ENCODE measurements around the gene WBP2NL. TPM values are rescaled to one million over a fixed set of nuclear protein-coding genes. Genes with fewer than 3 reads are reported as not detected.

WBP2NL gene
- total RNA-seq, 4 donors from 2014 or later = 3.0 to 6.8 (median 3.5) TPM

DNA sequence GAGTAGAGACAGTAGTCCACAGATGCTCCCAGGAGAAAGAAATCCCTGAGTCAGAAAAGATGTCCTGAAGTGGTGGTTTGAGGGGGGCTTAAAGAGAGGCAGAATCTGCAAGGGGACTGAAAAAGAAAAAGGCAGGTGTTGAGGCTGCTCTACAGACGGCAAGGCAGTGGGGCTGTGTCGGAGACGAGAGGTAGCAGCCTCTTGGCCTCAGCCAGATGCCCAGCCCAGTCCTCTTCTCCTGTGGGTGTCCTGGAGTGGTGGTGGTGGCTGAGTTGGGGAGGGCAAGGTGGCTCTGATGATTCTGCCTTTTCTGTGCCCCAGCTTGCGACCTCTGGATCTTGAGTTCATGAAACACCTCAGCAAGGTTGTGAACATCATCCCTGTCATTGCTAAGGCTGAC is 9.3 kb upstream of the WBP2NL start:
- H3K27ac ChIP-seq = no peak overlapping the region
- no peaks in the 10 kb centered on the region for H3K4me1 ChIP-seq
- TF ChIP-seq EP300 (IDR thresholded peaks at IDR 0.05) (no peak), POLR2A (IDR thresholded peaks at IDR 0.05) (no peak)
- TF ChIP-seq, protein P1, sequence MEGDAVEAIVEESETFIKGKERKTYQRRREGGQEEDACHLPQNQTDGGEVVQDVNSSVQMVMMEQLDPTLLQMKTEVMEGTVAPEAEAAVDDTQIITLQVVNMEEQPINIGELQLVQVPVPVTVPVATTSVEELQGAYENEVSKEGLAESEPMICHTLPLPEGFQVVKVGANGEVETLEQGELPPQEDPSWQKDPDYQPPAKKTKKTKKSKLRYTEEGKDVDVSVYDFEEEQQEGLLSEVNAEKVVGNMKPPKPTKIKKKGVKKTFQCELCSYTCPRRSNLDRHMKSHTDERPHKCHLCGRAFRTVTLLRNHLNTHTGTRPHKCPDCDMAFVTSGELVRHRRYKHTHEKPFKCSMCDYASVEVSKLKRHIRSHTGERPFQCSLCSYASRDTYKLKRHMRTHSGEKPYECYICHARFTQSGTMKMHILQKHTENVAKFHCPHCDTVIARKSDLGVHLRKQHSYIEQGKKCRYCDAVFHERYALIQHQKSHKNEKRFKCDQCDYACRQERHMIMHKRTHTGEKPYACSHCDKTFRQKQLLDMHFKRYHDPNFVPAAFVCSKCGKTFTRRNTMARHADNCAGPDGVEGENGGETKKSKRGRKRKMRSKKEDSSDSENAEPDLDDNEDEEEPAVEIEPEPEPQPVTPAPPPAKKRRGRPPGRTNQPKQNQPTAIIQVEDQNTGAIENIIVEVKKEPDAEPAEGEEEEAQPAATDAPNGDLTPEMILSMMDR (IDR thresholded peaks at IDR 0.05) = no peak
- H3K9me3 ChIP-seq = no peaks in the 10 kb centered on the region
- H3K27me3 ChIP-seq = no peaks in the 10 kb centered on the region
- WGBS, 2 donors = 66 to 72% methylated on average over 4 of the region's 4 CpGs
- peaks cover 0 to 50% (median 0%) of the 10 kb centered on the region in 3 donors for H3K36me3 ChIP-seq
- H3K4me3 ChIP-seq = no peak overlapping the region
- DNase-seq (ENCODE audit: low spot score in 2 of 2) = no peak

DNA sequence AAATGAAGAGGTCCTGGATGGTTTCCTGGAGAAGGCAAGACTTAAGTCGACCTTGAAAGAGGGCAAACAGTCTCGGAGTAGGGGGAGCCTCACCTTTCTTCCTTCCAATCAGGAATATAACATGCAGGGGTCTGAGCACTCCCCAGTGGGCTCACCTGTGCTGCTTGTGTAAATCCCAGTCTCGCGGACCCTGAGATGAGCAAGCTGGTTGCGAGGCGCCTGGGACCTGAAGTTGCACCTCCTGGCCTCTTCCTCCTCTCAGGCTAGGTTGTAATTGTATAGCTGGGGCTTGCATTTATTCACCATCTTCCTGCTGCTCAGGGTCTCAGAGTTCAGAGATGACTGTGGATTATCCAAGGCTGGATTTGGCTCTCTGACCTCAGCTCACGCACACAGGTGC is 7.5 kb upstream of the WBP2NL start:
- Histone ChIP-seq H3K4me3 (no peak overlapping the region), H3K27ac (no peak overlapping the region), H3K36me3 (peaks cover 0 to 61% (median 0%) of the 10 kb centered on the region in 3 donors), H3K9me3 (no peaks in the 10 kb centered on the region), H3K27me3 (no peaks in the 10 kb centered on the region), H3K4me1 (no peaks in the 10 kb centered on the region)
- no peak for DNase-seq (ENCODE audit: low spot score in 2 of 2)
- 92 to 94% methylated on average over 7 of the region's 7 CpGs for WGBS, 2 donors
- TF ChIP-seq POLR2A (IDR thresholded peaks at IDR 0.05) (no peak), EP300 (IDR thresholded peaks at IDR 0.05) (no peak)
- TF ChIP-seq, protein P1 (IDR thresholded peaks at IDR 0.05) = no peak

DNA sequence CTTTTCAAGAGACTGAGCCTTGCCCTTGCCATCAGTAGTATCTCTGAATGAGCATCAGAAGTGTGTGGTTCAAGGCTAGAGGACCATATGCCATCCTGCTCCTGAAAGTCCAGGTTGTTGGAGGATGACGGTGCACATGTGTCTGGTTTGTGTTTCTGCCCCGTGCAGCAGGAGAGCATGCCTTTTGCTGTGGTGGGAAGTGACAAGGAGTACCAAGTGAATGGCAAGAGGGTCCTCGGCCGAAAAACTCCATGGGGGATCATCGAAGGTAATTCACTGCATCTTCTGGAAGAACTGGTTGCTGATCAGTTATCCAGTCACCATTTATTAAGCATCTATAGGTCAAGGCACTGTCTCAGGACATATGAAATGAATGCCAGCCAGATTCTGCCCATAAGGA is 6.1 kb upstream of the WBP2NL start:
- H3K36me3 ChIP-seq = peaks cover 0 to 61% (median 0%) of the 10 kb centered on the region in 3 donors
- H3K27ac ChIP-seq = no peak overlapping the region
- no peak for TF ChIP-seq POLR2A (IDR thresholded peaks at IDR 0.05)
- TF ChIP-seq, protein P1 (IDR thresholded peaks at IDR 0.05) = no peak
- no peak for TF ChIP-seq EP300 (IDR thresholded peaks at IDR 0.05)
- H3K27me3 ChIP-seq = no peaks in the 10 kb centered on the region
- H3K4me1 ChIP-seq = no peaks in the 10 kb centered on the region
- 88 to 94% methylated on average over 5 of the region's 5 CpGs for WGBS, 2 donors
- H3K9me3 ChIP-seq = no peaks in the 10 kb centered on the region
- DNase-seq (ENCODE audit: low spot score in 2 of 2) = no peak
- no peak overlapping the region for H3K4me3 ChIP-seq

DNA sequence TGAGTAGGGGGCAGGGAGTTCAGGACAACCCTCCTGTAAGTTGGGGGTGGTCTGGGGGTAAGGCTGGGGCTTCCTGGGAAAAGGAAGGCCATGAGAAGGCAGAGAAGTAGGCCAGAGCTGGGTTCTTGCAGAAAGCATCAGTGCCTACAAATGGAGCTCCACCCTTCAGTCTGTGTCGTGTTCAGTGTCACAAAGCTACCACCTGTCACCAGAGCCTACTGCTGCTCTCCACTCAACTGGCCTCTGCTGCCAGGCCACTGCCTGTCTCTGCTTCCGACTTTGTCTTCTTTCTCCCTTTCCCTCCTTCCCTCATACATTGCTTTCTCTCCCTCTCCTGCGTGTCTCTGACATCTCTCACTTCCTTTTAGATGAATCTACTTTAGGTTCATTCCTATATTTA is 3.4 kb upstream of the WBP2NL start:
- no peak overlapping the region for H3K4me3 ChIP-seq
- no peak overlapping the region for H3K27ac ChIP-seq
- H3K9me3 ChIP-seq = no peaks in the 10 kb centered on the region
- no peak for DNase-seq (ENCODE audit: low spot score in 2 of 2)
- TF ChIP-seq POLR2A (IDR thresholded peaks at IDR 0.05) (no peak), EP300 (IDR thresholded peaks at IDR 0.05) (no peak)
- TF ChIP-seq, protein P1 (IDR thresholded peaks at IDR 0.05) = no peak
- WGBS, 2 donors = 65 to 70% methylated on average over 3 of the region's 3 CpGs
- H3K27me3 ChIP-seq = no peaks in the 10 kb centered on the region
- H3K4me1 ChIP-seq = peaks cover 0 to 12% (median 4%) of the 10 kb centered on the region in 4 donors
- H3K36me3 ChIP-seq = peaks cover 0 to 40% (median 0%) of the 10 kb centered on the region in 3 donors

DNA sequence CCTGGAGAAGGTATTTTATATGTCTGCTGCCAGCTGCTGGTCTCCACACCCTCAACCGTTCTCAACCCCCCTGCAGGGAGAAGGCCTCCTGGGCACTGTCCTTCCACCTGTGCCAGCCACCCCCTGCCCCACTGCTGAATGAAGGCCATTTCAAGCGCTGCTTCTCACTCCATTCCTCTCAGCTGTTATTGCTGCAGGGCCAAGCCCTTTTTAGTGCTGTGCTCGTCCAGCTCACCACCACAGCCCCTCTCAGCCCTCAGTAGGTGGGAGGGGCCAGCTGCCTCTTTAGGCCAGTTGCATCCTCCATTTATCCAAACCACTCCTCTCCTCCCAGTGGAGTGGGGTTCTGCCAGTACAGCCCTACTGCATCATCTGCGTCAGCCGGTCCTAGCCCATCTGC is 1.8 kb upstream of the WBP2NL start:
- no peak overlapping the region for H3K4me3 ChIP-seq
- peaks cover 0 to 5% (median 0%) of the 10 kb centered on the region in 4 donors for H3K9me3 ChIP-seq
- no peaks in the 10 kb centered on the region for H3K27me3 ChIP-seq
- no peak overlapping the region for H3K27ac ChIP-seq
- peaks cover 0 to 12% (median 4%) of the 10 kb centered on the region in 4 donors for H3K4me1 ChIP-seq
- TF ChIP-seq, protein P1 (IDR thresholded peaks at IDR 0.05) = no peak
- TF ChIP-seq POLR2A (IDR thresholded peaks at IDR 0.05) (no peak), EP300 (IDR thresholded peaks at IDR 0.05) (no peak)
- no peak for DNase-seq (ENCODE audit: low spot score in 2 of 2)
- H3K36me3 ChIP-seq = peaks cover 0 to 43% (median 0%) of the 10 kb centered on the region in 3 donors
- 74 to 75% methylated on average over 5 of the region's 5 CpGs for WGBS, 2 donors

Measured in tibial nerve (tissue), 4 donors.